ENCODE measurements around the gene PRKCB. TPM values are rescaled to one million over a fixed set of nuclear protein-coding genes. Genes with fewer than 3 reads are reported as not detected.

Gene PRKCB
- total and polyA plus RNA-seq, 8 donors: 13.5 to 74.3 (median 57.0) TPM

DNA sequence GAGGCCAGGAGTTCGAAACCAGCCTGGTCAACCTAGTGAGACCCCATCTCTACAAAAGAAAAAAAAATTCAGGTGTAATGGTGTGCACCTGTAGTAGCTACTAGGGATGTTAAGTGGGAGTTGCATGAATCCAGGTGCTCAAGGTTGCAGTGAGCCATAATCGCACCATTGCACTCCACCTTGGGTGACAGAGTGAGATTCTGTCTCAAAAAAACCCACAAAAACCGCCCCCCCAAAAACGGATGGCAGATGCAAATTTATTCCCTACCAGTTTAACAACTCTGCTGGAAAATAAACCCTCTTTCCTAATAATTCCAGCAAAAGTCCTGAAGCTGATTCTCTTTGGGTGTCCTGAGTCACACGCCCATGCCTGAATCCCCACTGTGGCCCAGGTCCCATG, 140.3 kb downstream of the PRKCB start:
- no peaks in the 10 kb centered on the region for H3K4me1 ChIP-seq
- H3K27me3 ChIP-seq: no peaks in the 10 kb centered on the region
- ATAC-seq (no peak), DNase-seq (no peak)
- intact Hi-C loops (cut with DNase I): no loop called here
- H3K4me3 ChIP-seq: no peak overlapping the region
- TF ChIP-seq, protein P1, sequence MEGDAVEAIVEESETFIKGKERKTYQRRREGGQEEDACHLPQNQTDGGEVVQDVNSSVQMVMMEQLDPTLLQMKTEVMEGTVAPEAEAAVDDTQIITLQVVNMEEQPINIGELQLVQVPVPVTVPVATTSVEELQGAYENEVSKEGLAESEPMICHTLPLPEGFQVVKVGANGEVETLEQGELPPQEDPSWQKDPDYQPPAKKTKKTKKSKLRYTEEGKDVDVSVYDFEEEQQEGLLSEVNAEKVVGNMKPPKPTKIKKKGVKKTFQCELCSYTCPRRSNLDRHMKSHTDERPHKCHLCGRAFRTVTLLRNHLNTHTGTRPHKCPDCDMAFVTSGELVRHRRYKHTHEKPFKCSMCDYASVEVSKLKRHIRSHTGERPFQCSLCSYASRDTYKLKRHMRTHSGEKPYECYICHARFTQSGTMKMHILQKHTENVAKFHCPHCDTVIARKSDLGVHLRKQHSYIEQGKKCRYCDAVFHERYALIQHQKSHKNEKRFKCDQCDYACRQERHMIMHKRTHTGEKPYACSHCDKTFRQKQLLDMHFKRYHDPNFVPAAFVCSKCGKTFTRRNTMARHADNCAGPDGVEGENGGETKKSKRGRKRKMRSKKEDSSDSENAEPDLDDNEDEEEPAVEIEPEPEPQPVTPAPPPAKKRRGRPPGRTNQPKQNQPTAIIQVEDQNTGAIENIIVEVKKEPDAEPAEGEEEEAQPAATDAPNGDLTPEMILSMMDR (IDR thresholded peaks at IDR 0.05): no peak
- H3K36me3 ChIP-seq: no peaks in the 10 kb centered on the region
- H3K27ac ChIP-seq: no peak overlapping the region
- no peaks in the 10 kb centered on the region for H3K9me3 ChIP-seq

DNA sequence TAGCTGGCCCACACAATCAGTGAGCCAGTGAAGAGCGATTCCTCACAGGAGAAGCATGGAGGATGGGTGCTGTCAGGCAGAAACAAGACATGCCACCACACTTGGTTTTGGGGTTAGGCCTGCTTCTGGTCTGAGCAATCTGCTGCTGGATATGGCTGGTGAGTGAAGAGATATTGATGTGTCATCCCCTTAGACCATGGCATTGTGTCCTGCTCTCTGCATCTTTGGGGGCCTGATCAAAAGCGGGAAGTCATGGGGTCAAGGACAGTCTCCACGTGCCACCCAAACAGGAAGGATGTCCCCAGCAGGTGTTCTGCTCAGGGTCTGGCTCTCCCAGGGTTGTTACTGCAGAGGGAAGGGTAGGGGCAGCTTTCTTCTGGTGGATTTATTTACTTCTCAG, 140.7 kb downstream of the PRKCB start:
- TF ChIP-seq, protein P1 (IDR thresholded peaks at IDR 0.05): no peak
- Histone ChIP-seq H3K36me3 (no peaks in the 10 kb centered on the region), H3K27ac (no peak overlapping the region), H3K27me3 (no peaks in the 10 kb centered on the region), H3K4me1 (no peaks in the 10 kb centered on the region), H3K4me3 (no peak overlapping the region), H3K9me3 (no peaks in the 10 kb centered on the region)
- intact Hi-C loops (cut with DNase I): no loop called here
- ATAC-seq (no peak), DNase-seq (no peak)

DNA sequence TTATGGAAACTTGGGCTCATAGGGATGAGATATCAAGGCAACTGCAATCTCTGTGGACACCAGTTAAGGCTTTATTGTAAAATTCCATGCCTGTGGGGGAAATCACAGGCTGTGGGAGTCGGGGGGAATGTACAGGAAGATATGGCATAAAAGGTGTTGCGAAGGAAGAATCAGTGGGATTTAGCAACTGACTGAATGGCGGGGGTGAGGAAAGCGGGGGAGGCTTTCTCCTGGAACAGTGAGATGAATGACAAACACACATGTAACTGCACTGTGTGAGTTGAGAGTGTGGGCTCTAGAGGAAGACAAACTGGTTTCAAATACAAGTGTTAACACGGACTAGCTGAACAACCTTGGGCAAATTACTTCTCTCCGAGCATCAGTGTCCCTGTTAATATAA, 143.7 kb downstream of the PRKCB start:
- no peaks in the 10 kb centered on the region for H3K27me3 ChIP-seq
- H3K9me3 ChIP-seq: no peaks in the 10 kb centered on the region
- intact Hi-C loops (cut with DNase I): no loop called here
- no peaks in the 10 kb centered on the region for H3K36me3 ChIP-seq
- TF ChIP-seq, protein P1 (IDR thresholded peaks at IDR 0.05): no peak
- no peak overlapping the region for H3K27ac ChIP-seq
- H3K4me3 ChIP-seq: no peak overlapping the region
- DNase-seq (no peak), ATAC-seq (no peak)
- no peaks in the 10 kb centered on the region for H3K4me1 ChIP-seq

DNA sequence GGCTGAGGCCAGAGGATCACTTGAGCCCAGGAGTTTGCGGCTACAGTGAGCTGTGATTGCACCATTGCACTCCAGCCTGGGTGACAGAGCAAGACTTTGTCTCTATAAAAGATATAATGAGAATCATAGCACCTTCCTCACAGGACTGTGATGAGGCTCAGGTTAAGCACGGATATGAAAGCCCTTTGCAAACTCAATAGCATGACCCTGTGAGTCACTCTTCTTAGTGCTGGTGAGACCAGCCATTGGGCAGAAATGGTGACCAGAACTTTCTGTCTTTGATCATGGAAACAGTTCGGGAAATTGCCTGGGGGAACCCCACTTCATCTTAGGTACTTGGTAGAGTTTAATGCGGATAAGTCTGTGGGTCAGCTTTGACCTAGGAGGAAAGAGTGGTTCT, 144.2 kb downstream of the PRKCB start:
- Histone ChIP-seq H3K4me1 (no peaks in the 10 kb centered on the region), H3K36me3 (no peaks in the 10 kb centered on the region), H3K27ac (no peak overlapping the region), H3K9me3 (no peaks in the 10 kb centered on the region), H3K4me3 (no peak overlapping the region), H3K27me3 (no peaks in the 10 kb centered on the region)
- no peak for ATAC-seq
- TF ChIP-seq, protein P1 (IDR thresholded peaks at IDR 0.05): no peak
- intact Hi-C loops (cut with DNase I): no loop called here
- no peak for DNase-seq

DNA sequence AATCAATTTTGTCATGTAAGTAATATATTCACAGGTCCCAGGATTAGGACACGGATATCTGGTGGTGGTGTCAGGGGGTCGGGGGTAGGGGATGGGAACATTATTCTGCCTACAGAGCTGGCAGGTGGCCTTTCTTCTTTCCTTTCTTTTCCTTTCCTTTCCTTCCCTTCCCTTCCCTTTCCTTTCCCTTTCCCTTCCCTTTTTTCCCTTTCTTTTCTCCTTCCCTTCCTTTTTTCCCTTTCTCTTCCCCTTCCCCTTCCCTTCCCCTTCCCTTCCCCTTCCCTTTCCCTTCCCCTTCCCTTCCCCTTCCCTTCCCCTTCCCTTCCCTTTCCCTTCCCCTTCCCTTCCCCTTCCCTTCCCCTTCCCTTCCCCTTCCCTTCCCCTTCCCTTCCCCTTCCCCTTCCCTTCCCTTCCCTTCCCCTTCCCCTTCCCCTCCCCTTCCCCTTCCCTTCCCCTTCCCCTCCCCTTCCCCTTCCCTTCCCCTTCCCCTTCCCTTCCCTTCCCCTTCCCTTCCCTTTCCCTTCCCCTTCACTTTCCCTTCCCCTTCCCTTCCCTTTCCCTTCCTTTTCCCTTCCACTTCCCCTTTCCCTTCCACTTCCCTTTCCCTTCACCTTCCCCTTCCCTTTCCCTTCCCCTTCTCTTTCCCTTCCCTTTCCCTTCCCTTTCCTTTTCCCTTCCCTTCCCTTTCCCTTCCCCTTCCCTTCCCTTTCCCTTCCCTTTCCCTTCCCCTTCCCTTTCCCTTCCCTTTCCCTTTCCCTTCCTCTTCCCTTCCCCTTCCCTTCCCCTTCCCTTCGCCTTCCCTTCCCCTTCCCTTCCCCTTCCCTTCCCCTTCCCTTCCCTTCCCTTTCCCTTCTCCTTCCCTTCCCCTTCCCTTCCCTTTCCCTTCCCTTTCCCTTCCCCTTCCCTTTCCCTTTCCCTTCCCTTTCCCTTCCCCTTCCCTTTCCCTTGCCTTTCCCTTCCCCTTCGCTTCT, 145.9 kb downstream of the PRKCB start:
- H3K27me3 ChIP-seq: no peaks in the 10 kb centered on the region
- no peak overlapping the region for H3K27ac ChIP-seq
- no peaks in the 10 kb centered on the region for H3K4me1 ChIP-seq
- no peak for ATAC-seq
- H3K36me3 ChIP-seq: no peaks in the 10 kb centered on the region
- H3K9me3 ChIP-seq: no peaks in the 10 kb centered on the region
- no peak for DNase-seq
- intact Hi-C loops (cut with DNase I): no loop called here
- TF ChIP-seq, protein P1 (IDR thresholded peaks at IDR 0.05): no peak
- no peak overlapping the region for H3K4me3 ChIP-seq
